Measurements from ENCODE around the gene EPS8L1.

Gene EPS8L1

DNA sequence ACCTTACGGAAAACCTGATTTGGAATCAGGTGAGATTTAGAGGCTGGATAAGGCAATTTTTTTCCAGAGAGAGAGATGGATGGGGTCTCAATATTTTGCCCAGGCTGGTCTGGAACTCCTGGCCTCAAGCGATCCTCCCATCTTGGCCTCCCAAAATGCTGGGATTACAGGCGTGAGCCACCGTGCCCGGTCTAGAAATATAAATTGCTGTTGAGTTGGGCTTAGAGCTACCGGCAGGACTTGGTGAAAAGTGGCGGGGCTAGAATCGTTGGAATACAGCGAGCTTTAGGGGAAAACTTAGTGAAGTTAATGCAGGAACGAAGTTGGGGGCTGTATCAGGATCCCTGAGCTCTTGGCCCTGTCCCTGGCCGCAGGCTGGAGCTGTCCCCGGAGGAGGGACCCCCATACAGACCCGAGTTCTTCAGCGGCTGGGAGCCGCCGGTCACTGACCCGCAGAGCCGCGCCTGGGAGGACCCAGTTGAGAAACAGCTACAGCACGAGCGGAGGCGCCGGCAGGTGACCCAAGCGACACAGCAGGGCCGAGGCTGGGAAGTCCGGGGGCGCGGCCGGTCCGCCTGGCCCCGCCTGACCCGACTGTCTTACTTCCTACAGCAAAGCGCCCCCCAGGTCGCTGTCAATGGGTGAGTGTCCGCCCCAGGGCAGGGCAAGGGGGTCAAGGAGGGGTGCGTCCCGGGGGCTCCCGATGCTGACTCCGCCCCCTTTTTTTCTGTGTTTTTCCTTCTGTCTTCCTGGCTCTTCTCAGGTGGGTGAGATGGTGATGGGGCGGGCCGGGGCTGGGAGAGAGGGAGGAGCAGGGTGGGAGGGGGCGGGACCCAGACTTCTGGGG lies 7.6 kb downstream of the EPS8L1 start:
- no peak overlapping the region for H3K27ac Mint-ChIP-seq
- H3K36me3 Mint-ChIP-seq = no peaks in the 10 kb centered on the region
- H3K4me3 Mint-ChIP-seq = peak overlapping the region; percentile 57

DNA sequence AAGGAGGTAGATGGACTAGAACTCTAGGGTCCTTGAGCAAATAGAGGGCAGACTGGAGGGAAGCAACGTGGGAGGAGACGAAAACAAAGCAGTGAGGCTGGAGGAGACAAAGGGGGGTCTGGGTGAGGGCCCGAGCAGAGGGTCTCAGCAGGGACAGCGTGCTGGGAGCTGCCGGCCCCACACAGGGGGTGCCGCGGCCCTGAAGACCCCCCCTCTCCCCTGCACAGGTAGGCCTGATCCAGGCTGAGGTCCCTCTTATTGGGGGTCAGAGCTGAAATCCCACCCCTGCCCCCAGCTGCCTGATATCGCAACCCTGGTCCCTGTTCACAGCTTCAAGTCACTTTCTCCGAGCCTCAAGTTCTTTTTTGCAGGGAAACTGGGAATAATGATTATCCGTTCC lies 8.7 kb downstream of the EPS8L1 start:
- Mint-ChIP-seq H3K27me3 (peaks cover 45% of the 10 kb centered on the region), H3K4me1 (peaks cover 42% of the 10 kb centered on the region), H3K36me3 (no peaks in the 10 kb centered on the region), H3K4me3 (no peak overlapping the region), H3K9me3 (no peaks in the 10 kb centered on the region), H3K27ac (no peak overlapping the region)

More for the DNA sequence above, 7.6 kb downstream of the EPS8L1 start:
- Mint-ChIP-seq H3K9me3 (no peaks in the 10 kb centered on the region), H3K4me1 (peaks cover 33% of the 10 kb centered on the region), H3K27me3 (peaks cover 37% of the 10 kb centered on the region)

- Mint-ChIP-seq H3K4me1 (peaks cover 32% of the 10 kb centered on the region), H3K27me3 (peaks cover 45% of the 10 kb centered on the region), H3K36me3 (peaks cover 4% of the 10 kb centered on the region), H3K4me3 (peak overlapping the region; percentile 3), H3K27ac (no peak overlapping the region), H3K9me3 (no peaks in the 10 kb centered on the region)
Measured at GRCh38 chr19:55085923-55086715, 10.4 kb downstream of the EPS8L1 start.

DNA sequence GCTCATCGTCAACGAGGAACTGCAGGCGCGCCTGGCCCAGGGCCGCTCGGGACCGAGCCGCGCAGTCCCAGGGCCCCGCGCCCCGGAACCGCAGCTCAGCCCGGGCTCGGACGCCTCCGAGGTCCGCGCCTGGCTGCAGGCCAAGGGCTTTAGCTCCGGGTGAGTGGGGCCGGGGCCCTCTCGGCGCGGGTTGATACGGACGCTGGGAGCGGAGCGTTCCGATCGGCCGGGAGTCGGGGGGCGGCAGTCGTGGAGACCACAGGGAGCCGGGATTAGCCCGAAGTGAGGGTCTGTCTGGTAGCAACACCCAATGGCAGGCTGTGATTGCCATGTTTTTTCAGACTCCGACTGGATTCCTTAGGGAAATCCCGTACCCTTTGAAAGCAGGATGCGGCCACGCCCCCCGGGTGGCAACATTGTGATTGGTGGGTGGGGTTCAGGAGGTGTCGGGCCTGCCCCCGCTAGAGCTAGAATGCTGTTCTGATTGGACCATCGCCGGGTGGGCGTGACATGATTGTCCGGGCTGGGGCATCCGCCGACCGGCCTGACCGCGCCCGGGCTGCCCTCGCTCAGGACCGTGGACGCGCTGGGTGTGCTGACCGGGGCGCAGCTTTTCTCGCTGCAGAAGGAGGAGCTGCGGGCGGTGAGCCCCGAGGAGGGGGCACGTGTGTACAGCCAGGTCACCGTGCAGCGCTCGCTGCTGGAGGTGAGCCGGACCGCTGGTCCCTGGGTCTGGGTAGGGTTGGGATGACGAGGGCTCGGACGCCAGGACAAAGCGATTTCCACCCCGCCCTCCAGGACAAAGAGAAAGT lies 11.3 kb downstream of the EPS8L1 start:
- H3K27ac Mint-ChIP-seq = no peak overlapping the region
- peak overlapping the region; percentile 77 for H3K4me3 Mint-ChIP-seq
- peaks cover 45% of the 10 kb centered on the region for H3K27me3 Mint-ChIP-seq
- no peaks in the 10 kb centered on the region for H3K9me3 Mint-ChIP-seq
- peaks cover 32% of the 10 kb centered on the region for H3K4me1 Mint-ChIP-seq
- peaks cover 4% of the 10 kb centered on the region for H3K36me3 Mint-ChIP-seq

- Mint-ChIP-seq H3K4me1 (peaks cover 29% of the 10 kb centered on the region), H3K36me3 (peaks cover 4% of the 10 kb centered on the region), H3K9me3 (no peaks in the 10 kb centered on the region), H3K4me3 (peak overlapping the region; percentile 77), H3K27me3 (peaks cover 44% of the 10 kb centered on the region), H3K27ac (no peak overlapping the region)
Measured at GRCh38 chr19:55087542-55087901, 11.9 kb downstream of the EPS8L1 start.

- Mint-ChIP-seq H3K4me3 (peak overlapping the region; percentile 77), H3K9me3 (no peaks in the 10 kb centered on the region), H3K27ac (no peak overlapping the region), H3K4me1 (peaks cover 23% of the 10 kb centered on the region), H3K27me3 (peaks cover 40% of the 10 kb centered on the region), H3K36me3 (peaks cover 4% of the 10 kb centered on the region)
Measured at GRCh38 chr19:55088021-55088451, 12.4 kb downstream of the EPS8L1 start.

DNA sequence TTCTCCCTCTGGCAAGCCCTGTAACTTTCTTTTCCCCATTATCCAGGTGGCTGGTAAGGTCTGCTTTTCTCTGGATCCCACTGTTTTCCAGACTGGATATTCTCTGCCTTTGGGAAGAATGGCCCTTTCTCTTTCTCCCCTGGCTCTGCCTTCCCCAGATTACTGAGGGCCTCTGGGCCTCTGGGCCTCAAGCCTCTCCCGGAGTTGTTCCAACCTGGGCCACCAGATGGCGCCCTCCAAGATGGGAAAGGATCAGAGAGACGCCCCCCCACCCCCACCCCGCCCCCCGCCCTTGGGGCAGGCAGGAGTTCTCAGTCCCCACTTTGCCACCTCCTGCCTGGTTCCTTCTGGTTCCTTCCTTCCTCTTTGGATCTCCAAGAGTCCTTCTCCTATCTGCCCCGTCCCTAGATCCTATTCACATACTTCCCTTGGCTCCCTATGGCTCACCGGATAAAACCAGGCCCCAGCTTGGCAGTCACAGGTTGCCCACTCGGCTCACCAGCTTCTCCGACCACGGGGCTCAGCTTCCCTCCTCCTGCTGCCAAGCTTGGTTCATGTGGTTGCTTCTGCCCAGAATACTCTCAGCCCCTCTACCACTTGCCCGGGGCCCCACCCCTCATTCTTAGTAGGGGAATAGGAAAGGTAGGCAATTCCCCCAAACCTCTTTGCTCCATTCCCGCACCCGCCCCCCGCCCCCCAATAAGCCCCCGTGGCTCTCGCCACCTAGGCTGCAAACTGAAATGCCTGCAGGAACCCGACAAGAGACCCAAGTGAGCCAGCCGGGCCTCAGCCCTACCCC lies 13.1 kb downstream of the EPS8L1 start:
- Mint-ChIP-seq H3K4me3 (peak overlapping the region; percentile 77), H3K27ac (no peak overlapping the region), H3K27me3 (peaks cover 39% of the 10 kb centered on the region), H3K36me3 (peaks cover 4% of the 10 kb centered on the region), H3K9me3 (no peaks in the 10 kb centered on the region), H3K4me1 (peaks cover 22% of the 10 kb centered on the region)

DNA sequence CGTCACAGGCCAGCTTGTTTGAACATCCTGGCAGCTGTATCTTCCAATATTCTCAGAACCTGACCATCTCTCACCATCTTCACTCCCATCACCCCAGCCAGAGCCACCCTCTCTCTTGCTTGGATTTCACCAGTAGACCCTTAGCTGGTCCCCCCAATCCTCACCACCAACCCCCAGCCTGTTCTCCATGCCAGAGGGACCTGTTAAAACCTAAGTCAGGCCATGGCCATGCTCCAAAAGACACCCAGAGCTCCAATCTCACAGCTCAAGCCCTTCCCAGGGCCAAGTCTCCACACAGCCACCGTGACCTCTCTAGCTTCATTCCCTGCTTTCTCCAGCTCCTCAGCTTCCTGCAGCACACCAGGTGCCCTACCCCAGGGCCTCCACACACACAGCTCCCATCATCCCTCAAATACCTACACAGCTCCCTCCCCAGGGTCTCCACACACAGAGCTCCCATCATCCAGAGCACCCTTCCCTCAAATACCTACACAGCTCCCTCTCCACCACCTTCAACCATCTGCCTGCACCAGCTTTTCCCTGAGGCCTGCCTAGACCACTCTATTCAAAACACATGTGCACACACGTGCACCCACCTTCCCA lies 13.8 kb downstream of the EPS8L1 start:
- no peak overlapping the region for H3K27ac Mint-ChIP-seq
- no peaks in the 10 kb centered on the region for H3K9me3 Mint-ChIP-seq
- no peak overlapping the region for H3K4me3 Mint-ChIP-seq
- H3K36me3 Mint-ChIP-seq = peaks cover 4% of the 10 kb centered on the region
- H3K4me1 Mint-ChIP-seq = peaks cover 22% of the 10 kb centered on the region
- H3K27me3 Mint-ChIP-seq = peaks cover 33% of the 10 kb centered on the region

GRCh38 chr19:55090564-55090963 lies 14.9 kb downstream of the EPS8L1 start:
- H3K36me3 Mint-ChIP-seq = peaks cover 4% of the 10 kb centered on the region
- no peaks in the 10 kb centered on the region for H3K9me3 Mint-ChIP-seq
- H3K4me3 Mint-ChIP-seq = no peak overlapping the region
- H3K27ac Mint-ChIP-seq = no peak overlapping the region
- peaks cover 22% of the 10 kb centered on the region for H3K4me1 Mint-ChIP-seq
- H3K27me3 Mint-ChIP-seq = peaks cover 28% of the 10 kb centered on the region

DNA sequence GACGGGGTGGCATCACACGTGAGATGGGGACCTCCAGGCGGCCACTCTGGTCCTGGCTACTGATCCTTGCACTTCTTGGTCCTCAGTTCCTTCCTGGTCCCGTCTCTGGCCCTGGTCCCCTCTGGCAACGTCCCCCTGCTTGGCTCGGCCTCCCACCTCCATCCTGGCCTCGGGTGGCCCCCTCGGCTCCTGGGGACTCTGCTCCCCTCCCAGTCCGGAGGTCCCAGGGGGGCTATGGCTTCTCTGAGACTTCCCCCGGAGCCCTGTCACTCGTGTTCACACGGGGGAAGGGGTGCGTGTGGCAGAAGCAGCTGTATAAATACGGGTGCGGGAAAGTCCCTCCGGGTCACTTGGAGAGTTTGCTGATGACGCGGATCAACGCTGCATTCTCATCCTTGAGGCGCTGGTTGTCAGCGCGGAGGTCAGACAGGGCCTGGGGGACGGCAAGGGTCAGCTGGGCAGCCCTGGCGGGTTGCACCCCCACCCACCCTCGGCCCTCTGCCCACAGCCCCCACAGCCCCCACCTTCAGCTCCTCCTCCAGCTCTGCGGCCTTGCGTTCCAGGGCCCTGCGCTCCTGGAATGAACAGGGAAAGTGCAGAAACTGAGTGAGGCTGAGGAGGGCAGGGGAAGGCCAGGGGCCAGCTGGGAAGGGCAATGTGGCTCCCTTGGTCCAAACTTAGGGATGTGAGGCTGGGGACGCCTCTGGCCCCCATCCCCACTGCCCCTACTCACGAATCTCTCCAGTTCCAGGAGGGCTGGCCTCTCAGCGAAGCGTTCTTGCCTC lies 15.6 kb downstream of the EPS8L1 start:
- H3K9me3 Mint-ChIP-seq = no peaks in the 10 kb centered on the region
- H3K36me3 Mint-ChIP-seq = peaks cover 4% of the 10 kb centered on the region
- H3K4me1 Mint-ChIP-seq = peaks cover 22% of the 10 kb centered on the region
- no peak overlapping the region for H3K27ac Mint-ChIP-seq
- H3K27me3 Mint-ChIP-seq = peaks cover 23% of the 10 kb centered on the region
- no peak overlapping the region for H3K4me3 Mint-ChIP-seq

DNA sequence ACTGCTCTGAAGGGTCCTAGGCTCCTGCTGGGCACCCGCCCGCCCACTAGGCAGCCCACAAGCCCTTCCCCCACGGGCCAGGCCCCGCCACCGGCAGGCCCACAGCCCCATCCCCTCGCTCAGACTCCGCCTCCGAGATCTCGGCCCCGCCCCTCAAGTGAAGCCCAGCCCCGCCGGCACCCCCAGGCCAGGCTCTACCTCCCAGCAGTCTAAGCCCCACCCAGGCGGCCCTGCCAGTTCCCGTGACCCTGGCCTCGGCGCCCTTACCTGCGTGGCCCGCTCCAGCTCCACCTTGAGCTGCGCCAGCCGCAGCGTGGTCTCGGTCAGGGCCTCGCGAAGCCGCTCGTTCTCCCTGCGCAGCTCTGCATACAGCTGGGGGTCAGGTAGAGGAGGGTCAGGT lies 16.3 kb downstream of the EPS8L1 start:
- H3K4me3 Mint-ChIP-seq = no peak overlapping the region
- peaks cover 22% of the 10 kb centered on the region for H3K4me1 Mint-ChIP-seq
- H3K36me3 Mint-ChIP-seq = peaks cover 4% of the 10 kb centered on the region
- no peaks in the 10 kb centered on the region for H3K9me3 Mint-ChIP-seq
- no peak overlapping the region for H3K27ac Mint-ChIP-seq
- H3K27me3 Mint-ChIP-seq = peaks cover 23% of the 10 kb centered on the region

DNA sequence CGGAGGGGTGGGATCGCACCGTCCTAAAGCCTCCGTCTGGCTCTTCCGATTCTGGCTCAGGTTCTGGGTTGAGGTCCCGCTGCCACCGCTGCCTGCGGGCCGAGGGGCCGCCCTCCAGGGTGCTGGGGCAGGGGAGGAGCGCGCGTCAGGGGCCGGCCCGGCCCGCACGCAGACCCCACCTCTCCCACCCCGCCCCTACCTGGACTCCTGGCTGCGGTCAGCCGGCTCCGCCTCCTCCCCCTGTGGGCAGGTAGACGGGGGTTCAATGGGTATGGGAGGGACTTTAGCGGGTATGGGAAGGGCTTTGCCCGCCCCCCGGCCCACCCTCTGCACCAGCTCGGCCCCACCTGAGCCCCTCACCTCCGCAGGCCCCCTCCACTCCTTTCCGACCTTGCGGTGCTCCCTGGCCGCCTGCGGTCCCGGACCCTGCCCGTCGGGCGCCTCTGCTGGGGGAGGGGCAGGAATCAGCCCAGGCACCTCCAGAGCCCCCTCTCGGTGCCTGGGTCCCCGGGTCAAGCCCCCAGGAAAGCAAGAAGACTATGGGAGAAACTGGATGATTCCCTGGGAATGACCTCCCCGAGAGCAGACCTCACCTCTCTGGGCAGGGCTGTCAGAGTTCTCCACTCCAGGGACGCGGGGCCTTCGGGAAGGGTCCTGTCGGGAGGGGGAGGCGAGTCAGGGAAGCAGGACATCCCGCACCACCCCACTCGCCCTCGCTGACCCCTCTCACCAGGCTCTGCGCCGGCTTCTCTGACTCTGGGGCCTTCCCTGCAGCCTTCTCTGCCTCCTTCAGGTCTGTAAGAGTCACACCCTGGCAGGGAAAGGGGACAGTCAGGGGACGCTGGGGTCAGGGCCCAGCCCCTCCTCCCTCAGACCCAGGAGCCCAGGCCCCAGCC lies 17.0 kb downstream of the EPS8L1 start:
- Mint-ChIP-seq H3K4me3 (no peak overlapping the region), H3K9me3 (no peaks in the 10 kb centered on the region), H3K27me3 (peaks cover 18% of the 10 kb centered on the region), H3K36me3 (peaks cover 4% of the 10 kb centered on the region), H3K4me1 (peaks cover 17% of the 10 kb centered on the region), H3K27ac (no peak overlapping the region)

Measured in activated naive CD4-positive, alpha-beta T cell treated with anti-CD3 and anti-CD28 coated beads, Interleukin-2, amount 50 U/mL, for 24 hours (primary cell).